HL-60 (cell line): ENCODE results near the gene D2HGDH.

ENCODE experiments used
- DNase-seq, 2 experiments: peaks; one replicate each; pipeline ENCODE4 v3.0.0-alpha.2; 2010 to 2020; ENCODE audit warnings: low read depth in 1 of 2, low spot score in 1 of 2
- H3K27ac ChIP-seq: fragments of 250-450 bp; sonication (Bioruptor Pico); replicated peaks from 2 replicates; pipeline ENCODE4 v1.5.1; 2020; ENCODE audit warnings: mild to moderate bottlenecking, moderate library complexity
- H3K27me3 ChIP-seq: fragments of 250-450 bp; sonication (Bioruptor Pico); 2 replicates; pipeline ENCODE4 v1.5.1; 2021; ENCODE audit warnings: mild to moderate bottlenecking, moderate library complexity; ENCODE audit not compliant: insufficient read depth, poor library complexity, severe bottlenecking
- H3K4me3 ChIP-seq: replicated peaks from 2 replicates; pipeline ENCODE4 v1.5.1; 2011; ENCODE audit warnings: mild to moderate bottlenecking, control low read depth, low read length; ENCODE audit not compliant: insufficient read depth
- GABPA ChIP-seq: IDR thresholded peaks from 2 replicates; pipeline ENCODE4 v1.6.1; 2012; ENCODE audit warnings: low read depth
- POLR2AphosphoS5 ChIP-seq: IDR thresholded peaks from 2 replicates; pipeline ENCODE4 v1.6.1; 2012; ENCODE audit warnings: low read depth
- REST ChIP-seq: IDR thresholded peaks from 2 replicates; pipeline ENCODE4 v1.6.1; 2012; ENCODE audit warnings: low read depth; ENCODE audit not compliant: insufficient replicate concordance
- SPI1 ChIP-seq: IDR thresholded peaks from 2 replicates; pipeline ENCODE4 v1.6.1; 2012; ENCODE audit warnings: low read depth, mild to moderate bottlenecking, borderline replicate concordance
- TF ChIP-seq, protein P1 (sequence below): IDR thresholded peaks from one replicate; pipeline ENCODE4 v1.5.1; 2011; ENCODE audit warnings: low read length, control low read depth, inconsistent platforms; ENCODE audit not compliant: insufficient read depth

The D2HGDH gene

DNA sequence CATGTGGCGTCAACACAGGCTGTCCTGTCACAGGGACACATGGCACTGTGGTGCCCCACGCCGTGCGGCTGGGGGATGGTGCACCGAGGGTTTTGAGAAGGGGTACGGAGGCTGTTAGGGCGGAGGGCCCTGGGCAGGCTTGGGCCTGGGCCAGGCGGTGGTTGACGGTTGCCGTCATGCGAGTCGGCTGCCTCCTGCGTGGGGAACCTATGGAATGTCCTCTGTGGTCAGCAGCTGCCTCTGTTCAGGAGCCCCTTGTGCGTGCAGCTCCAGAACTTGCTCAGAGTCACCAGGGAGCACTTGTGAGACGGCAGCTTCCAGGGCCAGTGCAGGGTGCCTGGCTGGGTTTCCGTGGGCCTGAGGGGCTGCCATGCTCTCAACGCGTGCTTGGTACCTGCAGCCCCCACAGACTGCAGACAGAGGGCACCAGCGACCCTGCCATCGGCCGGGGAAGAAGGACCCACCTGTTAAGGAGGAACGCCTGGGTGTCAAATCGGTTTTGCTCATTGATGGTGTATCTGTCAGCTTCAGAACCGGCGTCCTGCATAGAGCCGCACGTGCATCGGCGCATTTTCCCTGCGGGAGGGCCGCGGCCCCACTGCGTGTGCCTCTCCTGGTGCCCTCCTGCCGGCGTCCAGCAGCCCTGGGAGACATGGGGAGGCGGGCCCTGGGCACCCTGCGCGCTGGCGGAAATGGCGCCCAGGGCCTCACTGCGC, 10.0 kb upstream of the D2HGDH start:
- Histone ChIP-seq H3K27me3 (no peaks in the 10 kb centered on the region), H3K27ac (no peak overlapping the region), H3K4me3 (no peak overlapping the region)
- no peak for DNase-seq
- TF ChIP-seq REST: no peak
- TF ChIP-seq SPI1: no peak
- no peak for TF ChIP-seq GABPA
- TF ChIP-seq, protein P1, sequence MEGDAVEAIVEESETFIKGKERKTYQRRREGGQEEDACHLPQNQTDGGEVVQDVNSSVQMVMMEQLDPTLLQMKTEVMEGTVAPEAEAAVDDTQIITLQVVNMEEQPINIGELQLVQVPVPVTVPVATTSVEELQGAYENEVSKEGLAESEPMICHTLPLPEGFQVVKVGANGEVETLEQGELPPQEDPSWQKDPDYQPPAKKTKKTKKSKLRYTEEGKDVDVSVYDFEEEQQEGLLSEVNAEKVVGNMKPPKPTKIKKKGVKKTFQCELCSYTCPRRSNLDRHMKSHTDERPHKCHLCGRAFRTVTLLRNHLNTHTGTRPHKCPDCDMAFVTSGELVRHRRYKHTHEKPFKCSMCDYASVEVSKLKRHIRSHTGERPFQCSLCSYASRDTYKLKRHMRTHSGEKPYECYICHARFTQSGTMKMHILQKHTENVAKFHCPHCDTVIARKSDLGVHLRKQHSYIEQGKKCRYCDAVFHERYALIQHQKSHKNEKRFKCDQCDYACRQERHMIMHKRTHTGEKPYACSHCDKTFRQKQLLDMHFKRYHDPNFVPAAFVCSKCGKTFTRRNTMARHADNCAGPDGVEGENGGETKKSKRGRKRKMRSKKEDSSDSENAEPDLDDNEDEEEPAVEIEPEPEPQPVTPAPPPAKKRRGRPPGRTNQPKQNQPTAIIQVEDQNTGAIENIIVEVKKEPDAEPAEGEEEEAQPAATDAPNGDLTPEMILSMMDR: no peak
- TF ChIP-seq POLR2AphosphoS5: no peak

DNA sequence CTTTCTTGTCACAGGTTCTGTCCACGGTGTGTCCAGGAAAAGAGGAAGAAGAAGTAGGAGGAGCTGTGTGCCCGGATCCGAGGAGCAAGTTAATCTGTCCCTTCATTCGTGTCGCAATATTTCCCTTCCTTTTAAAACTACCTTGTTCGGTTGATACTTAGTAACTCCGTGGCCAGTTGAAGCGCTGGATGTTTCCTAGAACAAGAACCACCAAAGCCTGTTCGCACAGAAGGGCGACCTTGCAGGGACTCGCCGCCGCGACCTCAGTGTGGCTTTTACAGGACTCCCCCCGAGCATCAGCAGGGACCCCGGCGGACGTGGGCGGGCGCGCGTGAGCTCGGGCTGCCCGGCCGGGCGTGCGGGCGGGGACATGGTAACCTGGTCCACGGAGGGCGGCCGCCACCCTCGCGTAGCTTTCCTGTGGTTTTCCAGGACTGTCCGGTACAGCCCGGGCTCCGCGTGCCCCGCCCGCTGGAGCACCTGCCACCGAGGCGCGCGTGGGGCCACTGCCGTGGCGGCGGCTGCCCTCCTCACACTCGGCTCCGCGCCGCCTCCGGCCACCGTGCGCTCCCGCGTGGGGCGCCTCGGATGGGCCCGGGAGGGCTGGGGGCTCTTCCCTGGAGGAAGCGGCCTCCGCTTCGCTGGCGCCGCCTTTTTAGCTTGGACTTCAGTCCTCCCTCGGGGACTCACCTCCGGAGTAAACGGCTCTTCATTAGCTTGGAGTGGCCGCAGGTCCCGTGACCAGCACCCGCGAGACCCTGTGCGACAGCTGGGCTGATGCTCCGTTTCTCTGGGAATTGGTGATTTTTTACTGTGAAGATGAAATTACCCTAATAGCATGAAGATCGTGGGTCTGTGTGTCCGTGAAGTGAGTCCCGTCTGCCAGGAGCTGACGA, 9.2 kb upstream of the D2HGDH start:
- H3K27ac ChIP-seq: no peak overlapping the region
- TF ChIP-seq REST: no peak
- peak; percentile 28; the same call in 1 of the 2 replicates for TF ChIP-seq POLR2AphosphoS5
- DNase-seq: peak; percentile 26 to 42
- H3K27me3 ChIP-seq: no peaks in the 10 kb centered on the region
- H3K4me3 ChIP-seq: no peak overlapping the region

- TF ChIP-seq GABPA (no peak), POLR2AphosphoS5 (no peak), SPI1 (no peak), REST (no peak)
- TF ChIP-seq, protein P1: no peak
- H3K27me3 ChIP-seq: no peaks in the 10 kb centered on the region
- no peak overlapping the region for H3K4me3 ChIP-seq
- no peak overlapping the region for H3K27ac ChIP-seq
- DNase-seq: no peak
Measured at GRCh38 chr2:241726459-241726858, 8.0 kb upstream of the D2HGDH start.
